ENCODE measurements around the gene BORCS6.

Gene BORCS6

GRCh38 chr17:8189711-8190477 lies at the start of gene BORCS6:
TSS of gene BORCS6 (minus strand) at chr17:8190180. CDS start at chr17:8190140, 40 bp downstream.
- TF ChIP-seq GATA1 (IDR thresholded peaks at IDR 0.05; ENCODE audit: low read depth, low read length): no peak
- peak; percentile 76 for TF ChIP-seq POLR2A (IDR thresholded peaks at IDR 0.05; ENCODE audit: low read length)
- peak; percentile 98 to 99 for DNase-seq

- no peak for DNase-seq
- TF ChIP-seq GATA1 (IDR thresholded peaks at IDR 0.05; ENCODE audit: low read depth, low read length) (no peak), POLR2A (IDR thresholded peaks at IDR 0.05; ENCODE audit: low read length) (no peak)
Measured at GRCh38 chr17:8237886-8238285, 47.9 kb upstream of the BORCS6 start.

DNA sequence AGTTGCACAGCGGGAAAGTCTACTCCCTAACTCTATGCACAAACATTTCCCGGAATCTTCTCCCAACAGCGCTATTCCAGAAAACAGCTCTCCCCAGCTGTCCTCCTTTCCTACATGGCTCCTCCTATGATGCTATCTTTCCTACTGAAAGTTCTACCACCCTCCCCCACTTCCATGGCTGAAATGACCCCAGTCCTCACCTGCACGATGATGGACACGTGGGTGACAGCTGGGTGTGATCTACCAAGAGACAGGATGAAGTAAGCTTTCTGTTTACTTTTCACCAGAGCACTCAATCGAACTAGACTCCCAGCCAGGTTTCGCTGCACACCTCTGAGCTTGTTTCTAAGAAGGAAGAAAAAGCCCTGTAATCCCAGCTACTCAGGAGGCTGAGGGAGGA lies 47.2 kb upstream of the BORCS6 start:
- no peak for DNase-seq
- no peak for TF ChIP-seq GATA1 (IDR thresholded peaks at IDR 0.05; ENCODE audit: low read depth, low read length)
- TF ChIP-seq POLR2A (IDR thresholded peaks at IDR 0.05; ENCODE audit: low read length): no peak

DNA sequence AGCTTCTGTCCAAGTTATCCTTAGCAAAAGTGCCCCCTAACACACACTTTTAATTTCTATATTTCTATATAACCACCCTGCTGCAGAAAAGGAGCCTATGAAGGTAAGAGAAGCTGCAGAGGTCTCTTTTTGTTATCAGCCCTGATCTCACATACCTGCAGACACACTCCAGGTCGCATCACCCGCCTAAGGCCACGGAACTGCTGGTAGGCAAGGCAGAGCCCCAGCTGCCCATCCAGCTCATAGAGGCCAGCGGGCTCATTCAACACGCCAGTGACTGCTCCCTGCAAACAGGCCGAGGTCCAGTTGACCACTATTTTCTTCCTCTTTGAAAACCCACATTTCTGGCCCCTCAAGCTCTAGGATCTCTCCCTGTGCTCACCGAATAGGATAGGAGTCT lies 45.7 kb upstream of the BORCS6 start:
- no peak for DNase-seq
- TF ChIP-seq POLR2A (IDR thresholded peaks at IDR 0.05; ENCODE audit: low read length): no peak
- no peak for TF ChIP-seq GATA1 (IDR thresholded peaks at IDR 0.05; ENCODE audit: low read depth, low read length)

DNA sequence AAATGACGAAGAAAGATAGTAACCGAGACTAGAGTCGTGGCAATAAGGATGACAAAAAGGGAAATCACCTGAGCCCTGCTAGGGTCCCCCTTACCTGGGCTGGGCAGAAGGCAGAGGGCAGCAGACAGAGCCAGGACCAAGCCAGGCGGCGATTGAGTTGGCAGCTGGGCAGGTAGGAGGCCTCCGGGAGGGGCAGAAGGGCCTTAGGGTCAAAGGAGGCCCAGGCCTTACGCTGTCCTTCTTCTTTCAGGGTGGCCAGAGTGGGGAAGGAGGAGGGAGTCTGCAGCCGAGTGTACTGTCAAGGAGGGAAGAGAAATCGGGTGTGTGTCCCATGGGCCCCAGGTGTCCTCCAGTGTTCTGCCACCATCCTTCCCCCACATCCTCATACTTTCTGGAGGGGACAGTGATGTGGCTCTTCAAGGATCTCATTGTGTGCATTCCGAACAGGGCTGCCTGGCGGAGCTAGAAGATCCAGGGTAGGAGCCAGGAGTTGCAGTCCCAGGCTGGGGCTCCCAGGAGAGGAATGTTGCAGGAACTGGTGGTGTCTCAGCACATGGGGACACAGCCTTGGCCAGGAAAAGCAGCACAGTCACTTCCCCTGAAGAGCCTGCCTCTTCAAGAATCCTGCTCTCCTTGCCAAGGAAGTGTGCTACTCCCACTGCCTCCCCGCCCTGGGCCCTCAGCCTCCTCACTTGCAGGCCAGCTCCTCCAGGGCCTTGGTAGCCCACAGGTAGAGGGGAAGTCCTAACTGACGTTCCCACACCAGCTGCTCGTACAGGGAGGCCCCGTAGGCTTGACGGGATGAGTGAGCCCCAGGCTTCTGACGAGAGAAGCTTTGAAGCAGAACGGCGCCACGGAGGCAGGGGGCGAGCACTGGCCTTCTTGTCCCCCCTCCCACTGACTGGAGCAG lies 44.6 kb upstream of the BORCS6 start:
- no peak for DNase-seq
- TF ChIP-seq POLR2A (IDR thresholded peaks at IDR 0.05; ENCODE audit: low read length) (no peak), GATA1 (IDR thresholded peaks at IDR 0.05; ENCODE audit: low read depth, low read length) (no peak)

GRCh38 chr17:8231701-8232100 lies 41.7 kb upstream of the BORCS6 start:
- TF ChIP-seq POLR2A (IDR thresholded peaks at IDR 0.05; ENCODE audit: low read length) (no peak), GATA1 (IDR thresholded peaks at IDR 0.05; ENCODE audit: low read depth, low read length) (no peak)
- no peak for DNase-seq

- no peak for TF ChIP-seq POLR2A (IDR thresholded peaks at IDR 0.05; ENCODE audit: low read length)
- no peak for TF ChIP-seq GATA1 (IDR thresholded peaks at IDR 0.05; ENCODE audit: low read depth, low read length)
- DNase-seq: no peak
Measured at GRCh38 chr17:8227238-8227581, 37.2 kb upstream of the BORCS6 start.

DNA sequence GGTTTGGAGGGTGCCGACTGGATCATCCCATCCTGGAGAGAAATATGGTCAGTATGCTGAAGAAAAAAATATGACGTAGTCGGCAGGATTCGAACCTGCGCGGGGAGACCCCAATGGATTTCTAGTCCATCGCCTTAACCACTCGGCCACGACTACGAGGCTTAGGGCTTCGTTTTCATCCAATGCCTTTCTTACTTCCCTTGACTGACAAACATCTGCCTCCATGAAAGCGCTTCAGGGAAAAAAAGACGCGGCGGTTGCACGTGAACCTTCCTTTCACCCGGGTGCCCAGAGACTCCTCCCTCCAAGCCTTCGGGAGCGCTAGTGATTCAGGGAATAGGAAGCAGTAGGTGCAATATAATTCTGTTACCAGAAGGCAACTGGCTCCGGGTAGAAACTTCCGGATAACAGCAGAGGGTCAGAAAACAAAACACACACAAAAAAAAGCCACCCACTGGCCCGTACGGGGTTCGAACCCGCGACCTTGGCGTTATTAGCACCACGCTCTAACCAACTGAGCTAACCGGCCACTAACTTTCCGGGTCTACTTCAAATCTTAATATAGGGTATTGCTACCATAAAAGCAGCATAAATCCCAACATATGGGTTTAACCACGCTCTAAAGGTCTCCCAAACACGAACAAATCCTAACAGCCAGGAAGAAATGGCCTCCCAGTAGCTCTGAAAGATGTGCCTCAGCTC lies 36.7 kb upstream of the BORCS6 start:
- TF ChIP-seq POLR2A (IDR thresholded peaks at IDR 0.05; ENCODE audit: low read length) (peak; percentile 53), GATA1 (IDR thresholded peaks at IDR 0.05; ENCODE audit: low read depth, low read length) (no peak)
- DNase-seq: peak; percentile 88 to 91

DNA sequence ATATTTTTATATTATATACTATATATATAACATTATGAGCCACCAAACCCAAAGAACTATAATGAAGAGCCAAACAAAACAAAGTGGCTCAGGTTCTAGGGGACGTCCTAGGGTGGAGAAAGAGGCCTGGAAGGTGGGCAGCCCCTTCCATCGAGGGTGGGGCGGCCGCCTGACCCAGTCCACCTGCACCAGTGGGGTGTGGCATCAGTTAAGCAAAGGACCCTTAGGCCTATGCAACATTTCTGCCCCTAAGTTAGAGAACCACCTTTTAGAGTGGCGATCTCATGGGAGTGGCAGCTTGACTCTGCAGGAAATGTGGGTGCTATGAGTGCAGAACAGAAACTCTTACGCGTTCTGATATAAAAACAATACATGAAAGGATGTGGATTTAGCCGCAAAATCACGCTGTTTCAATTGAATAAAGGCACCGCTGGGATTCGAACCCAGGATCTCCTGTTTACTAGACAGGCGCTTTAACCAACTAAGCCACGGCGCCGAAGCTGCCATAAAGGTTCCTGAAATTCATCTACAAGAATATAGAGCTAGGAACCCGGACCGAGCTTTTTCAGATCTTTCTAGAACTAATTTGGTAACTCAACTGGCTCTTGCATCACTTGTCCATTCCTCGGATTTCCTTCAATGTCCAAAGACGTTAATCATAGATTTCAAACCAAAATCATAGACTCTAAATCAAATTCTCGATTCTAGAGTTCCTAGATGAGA lies 36.0 kb upstream of the BORCS6 start:
- no peak for TF ChIP-seq GATA1 (IDR thresholded peaks at IDR 0.05; ENCODE audit: low read depth, low read length)
- no peak for TF ChIP-seq POLR2A (IDR thresholded peaks at IDR 0.05; ENCODE audit: low read length)
- peak; percentile 77 to 82 for DNase-seq

- TF ChIP-seq POLR2A (IDR thresholded peaks at IDR 0.05; ENCODE audit: low read length) (no peak), GATA1 (IDR thresholded peaks at IDR 0.05; ENCODE audit: low read depth, low read length) (no peak)
Measured at GRCh38 chr17:8224891-8225812, 35.2 kb upstream of the BORCS6 start.

GRCh38 chr17:8223356-8224126 lies 33.6 kb upstream of the BORCS6 start:
- TF ChIP-seq POLR2A (IDR thresholded peaks at IDR 0.05; ENCODE audit: low read length): peak; percentile 53
- no peak for TF ChIP-seq GATA1 (IDR thresholded peaks at IDR 0.05; ENCODE audit: low read depth, low read length)
- peak; percentile 77 to 79 for DNase-seq

More at GRCh38 chr17:8224891-8225812, 35.2 kb upstream of the BORCS6 start:
- no peak for DNase-seq

Data from erythroblast (primary cell).